Osteocyte (in vitro differentiated cells): Measurements from ENCODE around the gene GCN1. TPM values are rescaled to one million over a fixed set of nuclear protein-coding genes. Genes with fewer than 3 reads are reported as not detected.

Source experiments
- DNase-seq: peaks from one replicate; pipeline ENCODE4 v3.0.0; 2021; ENCODE audit warnings: mixed read lengths; ENCODE audit not compliant: unreplicated experiment; ENCODE audit errors: extremely low spot score
- H3K27ac Mint-ChIP-seq: one replicate; pipeline ENCODE4 v1.8.0; 2021; ENCODE audit warnings: mild to moderate bottlenecking, mixed read lengths; ENCODE audit not compliant: unreplicated experiment
- H3K27me3 Mint-ChIP-seq: one replicate; pipeline ENCODE4 v1.8.0; 2021; ENCODE audit warnings: mixed read lengths; ENCODE audit not compliant: unreplicated experiment
- H3K36me3 Mint-ChIP-seq: one replicate; pipeline ENCODE4 v1.8.0; 2021; ENCODE audit warnings: mixed read lengths; ENCODE audit not compliant: unreplicated experiment
- H3K4me1 Mint-ChIP-seq: one replicate; pipeline ENCODE4 v1.8.0; 2021; ENCODE audit warnings: mixed read lengths; ENCODE audit not compliant: unreplicated experiment
- H3K4me3 Mint-ChIP-seq: one replicate; pipeline ENCODE4 v1.8.0; 2021; ENCODE audit warnings: mild to moderate bottlenecking, moderate library complexity, mixed read lengths; ENCODE audit not compliant: unreplicated experiment
- H3K9me3 Mint-ChIP-seq: one replicate; pipeline ENCODE4 v1.8.0; 2021; ENCODE audit warnings: mixed read lengths; ENCODE audit not compliant: unreplicated experiment
- total RNA-seq: library from RNA; stranded (reverse); gene quantifications from 2 replicates; pipeline ENCODE4 v1.2.1, GENCODE V29; 2021
- TF ChIP-seq, protein P1 (sequence below): fragments of 200-600 bp; sonication (generic); IDR thresholded peaks from 2 replicates; pipeline ENCODE4 v1.5.0; 2021; ENCODE audit warnings: antibody characterized with exemption, mild to moderate bottlenecking, moderate library complexity

GCN1 gene
- total RNA-seq, 1 donor from 2014 or later = 115 TPM

DNA sequence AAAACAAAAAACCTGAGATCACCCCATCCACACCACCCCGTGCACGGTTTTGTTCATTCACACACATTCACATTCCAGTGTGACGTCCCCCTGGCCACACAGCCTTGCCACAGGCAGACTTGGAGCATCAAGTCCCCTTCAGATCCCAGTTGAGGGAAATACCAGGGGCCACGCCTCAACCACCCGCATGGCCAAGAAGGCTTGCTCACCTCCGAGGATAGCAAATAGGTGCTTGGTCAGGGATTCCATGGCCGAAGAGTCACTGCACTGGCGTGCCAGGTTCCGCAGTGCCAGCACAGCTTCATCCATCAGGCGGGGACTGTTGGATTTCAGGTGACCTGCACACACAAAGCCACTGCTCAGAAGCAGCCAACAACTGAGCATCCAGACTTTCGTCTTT lies 19.0 kb downstream of the GCN1 start:
- H3K36me3 Mint-ChIP-seq = peaks cover 61% of the 10 kb centered on the region
- no peak overlapping the region for H3K27ac Mint-ChIP-seq
- H3K4me1 Mint-ChIP-seq = no peaks in the 10 kb centered on the region

DNA sequence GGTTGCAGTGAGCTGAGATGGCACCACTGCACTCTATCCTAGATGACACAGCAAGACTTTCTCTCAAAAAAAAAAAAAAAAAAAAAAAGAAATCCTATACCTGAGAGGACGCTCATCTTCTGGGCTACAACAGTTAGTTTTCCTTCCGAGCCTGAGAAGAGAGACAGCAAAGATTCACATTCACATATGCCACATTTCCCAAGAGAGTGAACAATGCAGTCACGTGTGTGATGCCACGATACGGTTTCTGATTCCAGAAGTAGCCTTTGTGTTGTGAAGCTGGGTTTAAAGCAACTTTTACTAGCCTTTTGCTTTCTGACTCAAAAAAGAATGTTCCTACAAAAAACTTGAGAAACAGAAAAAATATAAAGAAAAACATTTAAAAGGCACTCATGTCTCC lies 19.5 kb downstream of the GCN1 start:
- no peak overlapping the region for H3K4me3 Mint-ChIP-seq
- no peak for DNase-seq
- H3K27me3 Mint-ChIP-seq = no peaks in the 10 kb centered on the region
- no peaks in the 10 kb centered on the region for H3K4me1 Mint-ChIP-seq
- H3K36me3 Mint-ChIP-seq = peaks cover 64% of the 10 kb centered on the region
- H3K27ac Mint-ChIP-seq = no peak overlapping the region
- TF ChIP-seq, protein P1, sequence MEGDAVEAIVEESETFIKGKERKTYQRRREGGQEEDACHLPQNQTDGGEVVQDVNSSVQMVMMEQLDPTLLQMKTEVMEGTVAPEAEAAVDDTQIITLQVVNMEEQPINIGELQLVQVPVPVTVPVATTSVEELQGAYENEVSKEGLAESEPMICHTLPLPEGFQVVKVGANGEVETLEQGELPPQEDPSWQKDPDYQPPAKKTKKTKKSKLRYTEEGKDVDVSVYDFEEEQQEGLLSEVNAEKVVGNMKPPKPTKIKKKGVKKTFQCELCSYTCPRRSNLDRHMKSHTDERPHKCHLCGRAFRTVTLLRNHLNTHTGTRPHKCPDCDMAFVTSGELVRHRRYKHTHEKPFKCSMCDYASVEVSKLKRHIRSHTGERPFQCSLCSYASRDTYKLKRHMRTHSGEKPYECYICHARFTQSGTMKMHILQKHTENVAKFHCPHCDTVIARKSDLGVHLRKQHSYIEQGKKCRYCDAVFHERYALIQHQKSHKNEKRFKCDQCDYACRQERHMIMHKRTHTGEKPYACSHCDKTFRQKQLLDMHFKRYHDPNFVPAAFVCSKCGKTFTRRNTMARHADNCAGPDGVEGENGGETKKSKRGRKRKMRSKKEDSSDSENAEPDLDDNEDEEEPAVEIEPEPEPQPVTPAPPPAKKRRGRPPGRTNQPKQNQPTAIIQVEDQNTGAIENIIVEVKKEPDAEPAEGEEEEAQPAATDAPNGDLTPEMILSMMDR = no peak
- H3K9me3 Mint-ChIP-seq = no peaks in the 10 kb centered on the region

More for the DNA sequence above, 19.0 kb downstream of the GCN1 start:
- TF ChIP-seq, protein P1 = no peak
- Mint-ChIP-seq H3K27me3 (no peaks in the 10 kb centered on the region), H3K9me3 (no peaks in the 10 kb centered on the region), H3K4me3 (no peak overlapping the region)
- no peak for DNase-seq

DNA sequence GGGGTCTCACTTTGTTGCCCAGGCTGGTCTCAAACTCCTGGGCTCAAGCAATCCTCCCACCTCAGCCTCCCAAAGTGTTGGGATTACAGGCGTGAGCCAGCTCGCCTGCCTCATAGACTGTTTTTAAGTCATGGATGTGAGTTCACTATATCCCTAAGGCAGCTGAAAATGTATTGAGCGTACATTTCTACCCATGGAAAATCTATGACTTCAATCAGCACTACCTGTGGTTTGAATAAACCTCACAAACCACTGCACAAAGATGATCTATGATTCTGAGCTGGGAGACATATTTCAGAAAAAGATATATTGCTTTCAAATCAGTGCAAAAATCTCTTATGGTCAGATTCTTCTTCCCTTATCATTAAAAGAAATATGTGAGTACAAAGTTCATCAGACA lies 22.5 kb downstream of the GCN1 start:
- Mint-ChIP-seq H3K27me3 (no peaks in the 10 kb centered on the region), H3K4me1 (no peaks in the 10 kb centered on the region), H3K4me3 (no peak overlapping the region), H3K27ac (no peak overlapping the region), H3K36me3 (peaks cover 47% of the 10 kb centered on the region), H3K9me3 (no peaks in the 10 kb centered on the region)
- TF ChIP-seq, protein P1 = no peak
- DNase-seq = no peak

DNA sequence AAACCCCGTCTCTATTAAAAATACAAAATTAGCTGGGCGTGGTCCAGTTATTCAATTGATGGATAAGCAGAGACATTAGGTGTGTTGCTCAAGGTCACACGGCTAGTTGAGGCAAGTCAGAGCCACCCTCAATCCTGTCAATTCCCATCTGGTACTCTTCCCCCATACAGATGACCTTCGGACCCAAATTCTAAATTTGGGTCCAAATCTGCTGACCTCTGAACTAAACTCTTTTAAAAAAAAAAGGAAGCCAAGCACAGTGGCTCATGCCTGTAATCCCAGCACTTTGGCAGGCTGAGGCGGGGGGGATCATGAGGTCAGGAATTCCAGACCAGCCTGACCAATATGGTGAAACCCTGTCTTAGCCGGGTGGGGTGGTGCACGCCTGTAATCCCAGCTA lies 23.9 kb downstream of the GCN1 start:
- Mint-ChIP-seq H3K27ac (no peak overlapping the region), H3K36me3 (peaks cover 36% of the 10 kb centered on the region), H3K4me1 (no peaks in the 10 kb centered on the region), H3K4me3 (no peak overlapping the region), H3K9me3 (no peaks in the 10 kb centered on the region), H3K27me3 (no peaks in the 10 kb centered on the region)
- no peak for DNase-seq
- TF ChIP-seq, protein P1 = no peak

DNA sequence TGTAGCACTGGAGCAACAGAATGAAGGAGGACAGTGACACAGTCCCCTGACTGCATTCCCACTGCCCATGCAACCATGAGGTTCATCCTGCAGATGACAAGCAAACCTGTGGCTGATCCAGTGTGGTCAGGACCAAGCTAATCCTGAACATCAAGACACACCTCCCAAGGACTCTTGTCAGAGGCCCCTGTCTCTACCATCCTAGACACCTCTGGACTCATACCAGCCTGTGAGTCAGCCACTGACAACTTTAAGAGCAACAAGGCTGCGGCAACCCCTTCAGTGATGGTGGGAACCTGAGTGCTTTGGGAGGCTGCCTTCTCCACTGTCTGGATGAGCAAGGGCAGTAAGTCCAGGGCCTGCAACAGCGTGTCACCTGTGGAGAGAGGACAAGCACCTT lies 24.6 kb downstream of the GCN1 start:
- Mint-ChIP-seq H3K27ac (no peak overlapping the region), H3K9me3 (no peaks in the 10 kb centered on the region), H3K4me3 (no peak overlapping the region), H3K27me3 (no peaks in the 10 kb centered on the region), H3K36me3 (peaks cover 30% of the 10 kb centered on the region), H3K4me1 (no peaks in the 10 kb centered on the region)
- TF ChIP-seq, protein P1 = no peak
- no peak for DNase-seq
